Fibroblast of skin of abdomen (primary cell): ENCODE data around the gene CCDC74A.
"Not testable (repeated sequence)": the region's sequence is repeated elsewhere in the genome, so short reads cannot be mapped to it uniquely, and the experiment has no call there.

ENCODE experiments used
- DNase-seq: peaks from one replicate; pipeline ENCODE4 v3.0.0-alpha.2; 2013

CCDC74A gene

DNA sequence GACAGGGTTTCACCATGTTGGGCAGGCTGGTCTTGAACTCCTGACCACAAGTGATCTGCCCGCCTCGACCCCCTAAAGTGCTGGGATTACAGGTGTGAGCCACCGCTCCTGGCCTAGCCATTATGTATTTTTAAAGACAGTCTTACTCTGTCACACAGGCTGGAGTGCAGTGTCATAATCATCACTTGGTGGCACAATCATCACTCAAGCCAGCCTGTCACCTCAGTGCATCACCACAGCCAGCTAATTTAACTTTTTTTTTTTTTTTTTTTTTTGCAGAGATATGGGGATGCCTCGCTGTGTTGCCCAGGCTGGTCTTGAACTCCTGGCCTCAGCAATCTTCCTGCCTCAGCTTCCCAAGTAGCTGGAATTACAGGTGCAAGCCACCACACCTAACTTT is 24.1 kb upstream of the CCDC74A start:
- not testable (repeated sequence) for DNase-seq

DNA sequence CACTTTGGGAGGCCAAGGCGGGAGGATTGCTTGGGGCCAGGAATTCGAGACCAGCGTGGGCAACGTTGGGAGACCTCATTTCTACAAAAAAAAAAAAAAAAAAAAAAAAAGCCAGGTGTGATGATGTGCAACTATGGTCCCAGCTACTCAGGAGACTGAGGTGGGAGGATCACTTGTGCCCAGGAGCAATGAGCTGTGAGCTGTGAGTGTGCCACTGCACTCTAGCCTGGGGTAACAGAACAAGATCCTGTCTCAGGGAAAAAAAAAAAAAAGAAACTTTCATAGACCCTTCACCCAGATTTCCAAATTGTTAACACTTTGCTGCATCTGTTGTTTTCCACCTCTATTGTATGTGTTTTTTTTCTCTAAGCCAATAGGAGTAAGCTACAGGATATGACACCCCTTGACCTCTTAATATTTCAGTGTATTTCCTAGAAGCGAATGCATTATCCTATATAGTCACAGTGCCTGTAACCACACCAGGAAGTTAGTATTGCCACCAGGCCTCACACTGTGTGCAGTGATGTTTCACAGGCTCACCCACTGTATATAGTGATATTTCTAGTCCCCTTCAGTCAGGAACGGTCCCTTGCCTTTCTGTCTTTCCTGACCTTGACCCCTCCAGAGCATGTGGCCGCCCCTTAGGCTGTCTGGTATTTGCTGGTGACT is 23.5 kb upstream of the CCDC74A start:
- DNase-seq = not testable (repeated sequence)

DNA sequence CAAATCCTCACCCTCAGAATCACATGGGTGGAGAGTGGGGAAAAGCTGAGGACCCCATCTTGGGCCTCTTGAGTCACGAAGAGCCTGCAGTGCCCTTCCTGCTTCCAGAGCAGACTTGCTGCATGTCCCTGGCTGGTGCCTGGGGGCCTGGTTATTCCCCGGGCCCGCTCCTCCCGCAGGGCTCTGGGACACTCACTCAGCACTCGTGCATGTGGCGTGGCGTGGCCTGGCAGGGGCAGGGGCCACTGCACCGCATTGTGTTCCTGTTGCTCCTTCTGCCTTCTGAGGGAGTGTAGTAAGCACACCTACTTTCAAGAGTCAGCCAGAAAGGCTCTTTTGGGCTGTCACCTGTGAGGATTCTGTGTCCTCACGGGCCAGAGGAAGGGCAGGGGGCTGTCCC is 18.1 kb upstream of the CCDC74A start:
- no peak for DNase-seq

DNA sequence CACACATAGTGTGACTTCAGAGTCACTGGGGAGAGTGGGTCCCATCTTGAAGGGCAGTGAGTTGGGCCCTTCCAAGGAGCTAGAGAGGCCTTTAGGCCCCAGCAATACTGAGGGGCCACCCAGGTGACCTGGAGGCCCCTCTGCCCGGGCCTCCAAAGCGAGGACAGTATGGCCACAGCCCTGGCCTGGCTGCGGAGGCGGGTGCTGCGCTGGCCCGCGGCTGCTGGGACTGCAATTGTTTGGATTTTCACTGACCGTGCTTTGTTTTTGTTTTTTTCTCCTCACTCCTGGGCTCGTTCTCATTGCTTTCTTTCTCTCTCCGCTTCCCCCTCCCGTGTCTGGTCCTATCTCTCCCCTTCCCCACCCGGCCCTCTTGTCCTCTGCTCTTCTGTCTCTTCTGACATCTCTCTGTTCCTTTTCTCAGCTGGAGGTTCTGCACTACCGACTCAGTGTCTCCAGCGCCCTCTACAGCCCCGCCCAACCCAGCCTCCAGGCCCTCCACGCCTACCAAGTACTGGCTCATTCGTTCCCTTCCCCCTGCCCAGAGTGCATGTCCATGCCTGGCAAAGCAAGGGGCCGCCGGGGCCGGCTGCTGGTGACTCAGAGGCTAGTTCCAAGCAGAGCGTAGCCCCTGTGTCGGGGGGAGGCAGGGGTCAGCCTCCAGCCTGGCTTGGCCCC is 16.3 kb upstream of the CCDC74A start:
- DNase-seq = not testable (repeated sequence)

DNA sequence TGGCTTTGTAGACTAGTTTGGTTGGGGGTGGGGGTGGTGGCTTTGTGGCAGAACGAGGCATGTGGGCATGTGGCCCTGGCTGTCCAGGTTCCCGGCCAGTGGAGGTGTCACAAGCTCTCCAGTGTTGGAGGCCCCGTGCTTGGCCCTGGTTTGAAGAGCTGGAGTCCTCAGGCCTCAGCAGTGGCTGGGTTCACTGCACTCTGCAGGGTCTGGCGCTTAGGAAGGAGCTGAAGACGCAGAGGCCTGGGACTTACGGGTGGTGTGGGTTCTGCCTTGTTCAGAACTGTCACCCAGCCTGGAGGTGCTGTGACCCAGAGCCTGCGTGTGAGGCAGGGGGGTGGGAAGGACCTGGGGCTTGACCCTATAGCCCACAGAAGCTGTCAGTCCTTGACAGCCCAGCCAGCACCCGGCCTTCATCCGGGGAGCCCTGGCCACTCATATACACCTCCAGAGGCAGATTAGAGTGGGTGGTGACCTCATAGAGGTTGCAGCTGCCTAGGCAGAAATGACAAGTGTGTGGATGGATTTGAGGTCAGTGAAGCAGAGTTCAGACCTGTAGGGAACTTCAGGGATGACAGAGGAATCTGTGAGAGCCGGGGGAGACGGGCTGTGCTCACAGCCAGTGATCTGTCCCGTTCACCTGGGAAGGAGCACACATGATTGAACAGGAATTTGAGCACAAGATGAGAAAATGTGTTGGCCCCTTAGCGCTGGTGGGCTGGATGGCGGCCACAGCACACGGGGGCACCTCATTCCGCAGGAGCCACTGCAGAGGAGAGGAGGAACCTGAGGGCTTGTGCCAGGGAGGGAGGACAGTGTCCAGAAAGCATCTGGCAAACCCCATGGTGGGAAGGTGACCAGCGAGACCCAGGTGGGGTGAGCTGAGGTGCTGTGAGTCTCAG is 15.5 kb upstream of the CCDC74A start:
- not testable (repeated sequence) for DNase-seq

DNA sequence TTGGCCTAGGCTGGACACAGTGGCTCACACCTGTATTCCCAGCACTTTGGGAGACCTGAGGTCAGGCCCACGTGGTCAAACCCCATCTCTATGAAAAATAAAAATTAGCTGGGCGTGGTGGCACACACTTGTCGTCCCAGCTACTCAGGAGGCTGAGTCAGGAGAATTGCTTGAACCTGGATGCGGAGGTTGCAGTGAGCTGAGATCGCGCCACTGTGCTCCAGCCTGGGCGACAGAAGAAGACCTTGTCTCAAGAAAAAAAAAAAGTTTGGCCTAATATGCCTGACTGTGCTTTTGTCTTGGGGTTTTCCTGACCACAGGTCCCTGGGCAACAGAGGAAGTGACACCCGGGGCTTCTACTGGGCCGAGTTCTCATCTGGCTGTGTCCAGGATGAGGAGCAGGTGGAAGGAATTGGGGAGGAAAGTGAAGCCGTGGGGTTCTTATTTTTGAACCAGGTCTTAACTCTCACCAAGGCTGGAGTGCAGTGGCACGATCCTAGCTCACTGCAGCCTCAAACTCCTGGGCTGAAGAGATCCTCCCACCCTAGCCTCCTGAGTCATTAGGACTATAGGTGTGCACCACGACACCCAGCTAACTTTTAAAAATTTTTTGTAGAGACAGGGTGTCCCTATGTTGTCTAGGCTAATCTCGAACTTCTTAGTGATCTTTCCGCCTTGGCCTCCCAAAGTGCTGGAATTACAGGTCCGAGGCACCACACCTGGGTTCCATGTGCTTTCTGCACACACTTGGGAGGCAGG is 13.1 kb upstream of the CCDC74A start:
- DNase-seq = not testable (repeated sequence)

DNA sequence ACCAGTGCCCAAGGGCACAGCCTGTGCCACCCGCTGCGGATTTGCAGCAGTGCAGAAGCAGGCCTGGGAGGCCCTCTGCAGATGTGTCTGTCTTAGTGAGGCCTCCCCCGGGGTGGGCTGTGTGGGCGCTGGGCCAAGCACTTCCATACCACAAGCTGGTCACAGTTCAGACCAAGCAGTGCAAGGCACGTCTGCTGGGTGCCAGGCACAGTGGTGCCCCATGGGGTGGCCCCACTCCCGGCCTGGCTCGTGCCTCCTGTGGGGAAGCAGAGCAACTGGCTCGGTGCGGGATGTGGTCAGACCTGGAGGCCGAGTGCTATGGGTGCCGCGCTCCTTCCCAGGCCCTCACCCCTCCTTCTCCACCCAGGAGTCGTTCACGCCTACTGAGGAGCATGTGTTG is 12.5 kb upstream of the CCDC74A start:
- DNase-seq = not testable (repeated sequence)

DNA sequence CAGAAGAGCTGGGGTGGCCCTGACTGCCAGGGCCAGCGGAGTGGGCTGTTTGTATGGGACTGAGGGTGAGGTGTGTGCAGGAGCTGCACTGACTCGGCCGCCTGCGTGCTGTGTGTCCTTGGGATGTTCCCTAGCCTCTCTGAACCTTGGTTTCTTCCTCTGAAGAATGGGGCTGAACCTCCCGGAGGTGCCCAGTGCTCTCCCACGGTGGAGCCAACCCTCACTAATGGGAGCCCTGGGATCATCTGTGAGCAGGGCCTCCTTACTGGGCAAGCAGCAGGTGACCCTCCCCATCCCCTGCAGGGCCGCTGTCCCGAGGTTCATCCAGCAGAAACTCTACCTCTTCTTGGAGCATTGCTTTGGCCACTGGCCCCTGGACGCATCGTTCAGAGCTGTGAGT is 11.7 kb upstream of the CCDC74A start:
- no peak for DNase-seq

DNA sequence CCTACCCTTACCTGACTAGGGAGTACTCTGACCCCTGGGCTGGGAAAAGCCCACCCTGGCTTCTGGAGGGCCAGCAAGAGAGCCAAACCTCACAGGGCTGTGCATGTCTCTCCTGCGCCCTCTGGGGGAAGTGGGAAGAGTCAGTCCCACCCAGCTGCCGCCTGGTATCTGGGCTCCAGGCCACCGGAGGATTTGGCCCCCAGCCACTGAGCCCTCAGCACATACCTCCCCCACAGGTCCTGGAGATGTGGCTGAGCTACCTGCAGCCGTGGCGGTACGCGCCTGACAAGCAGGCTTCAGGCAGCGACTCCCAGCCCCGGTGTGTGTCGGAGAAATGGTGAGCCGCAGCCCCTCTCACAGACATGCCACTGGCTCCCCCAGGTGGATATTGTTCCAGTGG is 11.1 kb upstream of the CCDC74A start:
- DNase-seq = not testable (repeated sequence)

DNA sequence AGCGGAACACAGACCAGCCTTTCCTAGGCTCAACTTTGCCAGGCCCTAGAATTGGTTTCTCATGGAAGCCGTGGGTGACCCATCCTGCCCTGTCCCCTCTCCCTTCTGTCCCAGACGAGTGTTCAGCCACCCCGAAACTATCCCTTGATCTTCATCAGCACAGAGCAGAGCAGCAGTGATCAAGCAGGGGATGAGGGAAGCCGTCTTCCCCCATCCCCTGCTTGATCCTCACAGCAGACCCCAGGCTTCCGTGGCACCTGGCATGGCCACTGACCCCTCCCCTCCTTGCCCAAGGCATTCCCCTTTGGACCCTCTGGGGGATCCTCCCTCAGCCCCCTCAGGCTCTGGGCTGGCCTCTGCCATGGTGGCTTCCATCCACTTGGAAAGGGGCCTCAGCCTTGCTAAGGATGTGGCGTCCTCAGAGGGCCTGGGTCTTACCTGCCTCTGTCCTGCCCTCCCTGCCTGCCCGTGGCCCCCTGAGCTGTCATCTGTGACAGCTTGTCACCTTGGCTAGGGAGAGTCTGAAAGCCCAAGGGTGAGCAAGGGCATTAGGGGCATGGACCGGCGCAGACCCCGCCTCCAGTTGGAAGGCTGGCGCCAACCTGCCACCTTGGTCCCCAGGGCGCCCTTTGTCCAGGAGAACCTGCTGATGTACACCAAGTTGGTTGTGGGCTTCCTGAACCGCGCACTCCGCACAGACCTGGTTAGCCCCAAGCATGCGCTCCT is 10.4 kb upstream of the CCDC74A start:
- no peak for DNase-seq

DNA sequence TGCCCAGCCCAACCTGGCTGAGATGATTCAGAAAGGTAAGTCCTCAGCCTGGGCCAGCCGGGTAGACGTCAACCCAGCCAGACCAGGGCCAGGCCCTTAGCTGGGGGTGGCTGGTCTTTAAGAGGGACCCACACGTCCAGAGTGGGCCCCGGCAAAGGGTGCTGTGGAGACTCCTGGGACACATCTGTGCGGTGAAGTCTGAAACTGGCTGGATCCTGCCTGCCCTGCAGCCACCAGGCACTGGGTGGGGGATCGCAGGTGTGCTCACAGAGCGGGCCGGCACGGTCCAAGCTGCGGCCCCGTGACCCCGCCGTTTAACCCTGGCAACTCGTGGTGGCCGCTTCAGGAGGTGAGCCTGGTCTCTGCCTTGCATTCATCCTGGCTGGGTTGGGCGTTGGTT is 9.8 kb upstream of the CCDC74A start:
- DNase-seq = not testable (repeated sequence)

DNA sequence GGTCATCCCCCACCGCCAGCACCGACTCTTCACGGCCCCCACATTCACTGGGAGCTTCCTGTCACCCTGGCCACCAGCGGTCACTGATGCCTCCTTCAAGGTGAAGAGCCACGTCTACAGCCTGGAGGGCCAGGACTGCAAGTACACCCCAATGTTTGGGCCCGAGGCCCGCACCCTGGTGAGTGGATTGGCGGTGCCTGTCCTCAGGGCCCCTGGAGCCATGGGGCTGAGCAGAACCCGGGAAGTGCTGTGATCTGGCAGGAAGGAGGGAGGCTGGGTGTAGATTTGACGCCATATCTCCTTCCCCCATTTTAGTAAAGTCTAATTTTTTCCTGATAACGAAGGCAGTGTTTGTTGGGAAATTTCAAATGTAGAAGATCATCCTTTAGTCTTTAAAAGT is 9.2 kb upstream of the CCDC74A start:
- not testable (repeated sequence) for DNase-seq

DNA sequence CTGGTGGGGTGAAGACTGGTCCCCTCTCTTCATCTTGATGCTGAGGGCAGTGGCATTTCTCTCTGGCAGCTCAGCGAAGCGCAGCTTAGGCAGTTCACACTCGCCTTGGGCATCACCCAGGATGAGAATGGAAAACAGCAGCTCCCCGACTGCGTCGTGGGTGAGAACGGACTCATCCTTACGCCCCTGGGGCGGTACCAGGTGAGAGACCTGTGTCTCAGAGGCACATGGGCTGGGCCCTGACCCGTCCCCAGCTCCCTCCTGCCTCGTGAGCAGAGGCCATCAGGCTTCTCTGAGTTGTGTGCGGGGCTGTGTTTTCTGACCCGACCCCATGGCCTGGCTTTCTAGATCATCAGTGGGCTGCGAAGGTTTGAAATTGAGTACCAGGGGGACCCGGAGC is 8.2 kb upstream of the CCDC74A start:
- no peak for DNase-seq

DNA sequence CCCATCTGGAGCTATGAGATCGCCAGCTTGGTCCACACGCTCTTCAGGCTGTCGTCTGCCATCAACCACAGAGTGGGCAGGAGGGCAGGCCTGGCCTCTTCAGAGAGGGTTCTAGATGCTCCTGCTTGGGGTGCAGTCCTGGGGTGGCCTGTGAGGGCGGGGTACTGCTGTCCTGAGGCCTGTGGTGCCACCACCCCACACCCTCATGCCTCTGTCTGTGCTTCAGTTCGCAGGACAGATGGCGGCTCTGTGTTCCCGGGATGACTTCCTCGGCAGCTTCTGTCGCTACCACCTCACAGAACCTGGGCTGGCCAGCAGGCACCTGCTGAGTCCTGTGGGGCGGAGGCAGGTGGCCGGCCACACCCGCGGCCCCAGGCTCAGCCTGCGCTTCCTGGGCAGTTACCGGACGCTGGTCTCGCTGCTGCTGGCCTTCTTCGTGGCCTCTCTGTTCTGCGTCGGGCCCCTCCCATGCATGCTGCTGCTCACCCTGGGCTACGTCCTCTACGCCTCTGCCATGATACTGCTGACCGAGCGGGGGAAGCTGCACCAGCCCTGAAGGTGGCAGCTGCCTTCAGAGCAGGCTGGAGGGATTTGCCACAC is 7.7 kb upstream of the CCDC74A start:
- DNase-seq = not testable (repeated sequence)

DNA sequence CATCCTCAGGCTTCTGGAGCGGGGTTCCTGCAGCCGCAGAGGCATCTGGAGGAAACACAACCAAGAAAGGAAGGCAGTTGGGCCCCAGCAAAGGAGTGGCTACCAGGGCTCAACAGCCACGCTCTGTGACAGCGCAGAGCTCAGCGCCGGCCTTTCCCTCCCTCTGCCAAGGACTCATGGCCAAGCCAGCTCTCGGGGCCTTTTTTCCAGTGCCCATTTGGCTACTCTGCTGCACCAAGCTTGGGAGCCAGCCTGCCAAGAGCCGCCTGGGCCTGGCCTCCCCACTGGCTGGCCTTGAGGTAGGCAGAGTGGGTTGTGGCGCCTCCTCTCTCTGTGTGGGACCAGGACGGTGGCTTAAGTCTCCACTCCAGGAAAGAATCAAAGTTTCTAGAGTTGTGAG is 7.2 kb upstream of the CCDC74A start:
- DNase-seq = no peak

DNA sequence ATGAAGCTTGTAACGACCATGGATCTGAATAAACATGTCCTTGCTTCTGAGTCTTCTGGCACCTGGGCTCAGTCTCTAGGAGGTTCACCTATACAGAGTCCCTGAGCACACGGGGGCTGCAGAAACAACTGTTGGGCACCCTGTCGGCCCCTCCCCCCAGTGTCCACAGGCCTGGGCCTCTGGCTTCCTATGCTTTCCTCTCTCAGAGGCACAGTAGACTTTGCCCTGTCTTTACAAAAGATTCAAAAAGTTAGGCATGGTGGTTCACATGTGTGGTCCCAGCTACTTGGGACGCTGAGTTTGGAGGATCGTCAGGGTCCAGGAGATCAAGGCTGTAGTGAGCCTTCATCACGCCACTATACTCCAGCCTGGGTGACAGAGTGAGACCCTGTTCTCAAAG is 6.2 kb upstream of the CCDC74A start:
- DNase-seq = not testable (repeated sequence)

DNA sequence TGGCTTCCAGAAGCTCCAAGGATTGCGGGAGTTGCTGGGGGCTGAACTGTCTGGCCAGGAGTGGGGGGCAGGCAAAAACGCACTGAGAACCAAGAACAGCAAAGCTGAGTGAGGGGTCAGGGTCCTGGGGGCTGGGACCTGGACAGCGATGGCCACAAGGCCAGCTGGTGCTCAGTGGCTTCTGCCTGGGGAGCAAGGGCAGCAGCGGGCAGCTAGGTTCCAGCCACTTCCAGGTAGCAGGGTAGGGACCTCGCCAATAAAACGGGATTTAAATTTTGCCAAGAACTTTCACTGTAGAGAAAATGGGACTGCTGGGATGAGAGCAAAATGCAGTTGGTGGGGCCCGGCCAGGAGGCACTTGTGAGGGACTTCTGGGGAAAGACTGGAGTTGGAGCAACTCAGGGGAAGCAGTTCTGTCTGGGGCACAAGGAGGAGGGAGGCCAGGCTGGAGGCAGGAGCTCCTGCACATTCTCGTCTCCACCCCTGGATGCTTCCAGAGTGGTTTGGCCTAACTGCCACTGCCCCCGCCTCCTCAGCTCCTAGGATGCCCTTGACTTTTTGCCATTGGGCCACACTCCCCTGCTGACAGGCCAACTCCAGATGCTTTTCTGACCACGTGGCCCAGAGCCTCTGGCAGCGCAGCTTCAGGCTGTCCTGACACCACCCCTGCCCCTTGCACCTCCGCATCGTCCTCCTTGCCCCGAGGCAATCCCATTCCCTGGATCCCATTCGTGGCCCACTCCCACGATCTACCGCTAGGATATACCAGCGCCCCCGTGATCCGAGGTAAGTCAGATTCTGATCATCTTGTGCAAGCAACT is 5.5 kb upstream of the CCDC74A start:
- no peak for DNase-seq

DNA sequence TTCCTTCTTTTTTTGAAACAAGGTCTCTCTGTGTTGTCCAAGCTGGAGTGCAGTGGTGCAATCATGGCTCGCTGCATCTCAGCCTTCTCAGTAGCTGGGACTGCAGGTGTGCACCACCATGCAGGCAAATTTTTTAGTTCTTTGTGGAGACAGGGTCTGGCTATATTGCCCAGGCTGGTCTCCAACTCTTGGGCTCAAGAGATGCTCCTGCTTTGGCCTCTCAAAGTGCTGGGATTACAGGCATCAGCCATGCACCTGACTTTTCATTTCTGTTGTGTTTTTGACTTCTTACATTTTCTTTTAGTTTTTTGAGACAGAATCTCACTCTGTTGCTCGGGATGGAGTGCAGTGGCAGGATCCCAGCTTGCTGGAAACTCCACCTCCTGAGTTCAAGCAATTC is 2.4 kb upstream of the CCDC74A start:
- not testable (repeated sequence) for DNase-seq

DNA sequence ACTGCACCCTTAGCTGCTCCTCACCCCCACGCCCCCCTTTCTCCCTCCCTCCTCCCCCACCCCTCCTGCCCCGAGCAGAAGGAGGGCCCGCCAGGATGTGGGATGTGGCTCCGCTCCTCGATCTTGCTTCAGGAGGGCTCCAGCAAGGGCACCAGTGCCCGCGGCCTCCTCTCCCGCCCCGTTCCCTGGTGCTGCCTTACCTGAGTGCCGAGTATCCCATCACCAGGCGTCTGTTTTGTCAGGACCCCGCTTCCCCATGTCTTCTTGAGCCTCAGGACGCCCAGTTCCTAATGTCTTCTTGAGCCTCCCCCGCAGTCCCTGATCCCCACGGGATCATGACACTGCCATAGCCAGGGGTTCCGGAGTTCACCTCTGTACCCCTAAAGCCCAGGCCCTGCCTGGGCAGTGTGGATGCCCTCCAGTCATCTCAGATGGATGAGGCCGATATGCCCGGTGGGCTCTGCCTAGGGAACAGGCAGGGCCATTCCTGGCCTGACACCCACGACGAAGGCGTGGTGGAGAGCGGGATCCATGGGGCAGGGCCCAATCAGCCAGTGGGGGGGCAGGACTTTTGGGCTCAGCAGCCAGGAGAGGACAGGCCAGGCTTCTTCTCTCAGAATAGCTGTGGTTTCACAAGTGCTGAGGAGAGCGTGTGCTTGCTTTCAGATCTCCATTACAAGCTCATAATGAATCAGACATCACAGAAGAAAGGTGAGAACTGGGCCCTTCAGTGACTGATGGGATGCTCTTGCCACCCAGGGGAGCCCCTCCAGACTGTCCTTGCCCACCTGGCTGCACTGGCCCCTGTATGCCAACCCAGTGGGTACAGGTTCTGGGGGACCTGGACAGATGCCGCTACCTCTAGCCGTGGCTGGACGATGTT is 1.5 kb downstream of the CCDC74A start:
- DNase-seq = peak; percentile 6
